ENCODE results near the gene CHAC2.

Gene CHAC2

DNA sequence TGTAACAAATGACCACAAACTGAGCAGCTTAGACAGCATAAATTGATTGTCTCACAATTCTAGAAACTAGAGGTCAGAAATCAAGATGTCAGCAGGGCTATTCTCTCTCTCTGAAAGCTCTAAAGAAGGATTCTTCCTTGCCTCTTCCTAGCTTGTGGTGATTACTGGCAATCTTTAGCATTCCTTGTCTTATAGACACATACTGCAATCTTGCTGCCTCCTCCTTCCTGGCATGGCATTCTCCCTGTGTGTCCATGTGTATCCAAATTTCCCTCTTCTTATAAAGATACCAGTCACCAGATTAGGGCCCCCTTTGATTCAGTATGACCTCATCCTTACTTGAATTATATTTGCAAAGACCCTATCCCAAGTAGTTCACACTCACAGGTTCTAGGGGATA lies 16.8 kb downstream of the CHAC2 start:
- H3K27me3 ChIP-seq (ENCODE audit: control insufficient read depth, insufficient read depth, low read length) = no peaks in the 10 kb centered on the region
- H3K4me1 ChIP-seq (ENCODE audit: control insufficient read depth, insufficient read depth, low read length) = peaks cover 11% of the 10 kb centered on the region
- H3K4me3 ChIP-seq (ENCODE audit: low read length) = no peak overlapping the region
- no peaks in the 10 kb centered on the region for H3K9me3 ChIP-seq (ENCODE audit: control insufficient read depth, low read length)
- H3K36me3 ChIP-seq (ENCODE audit: control insufficient read depth, insufficient read depth, low read length) = no peaks in the 10 kb centered on the region
- H3K9ac ChIP-seq (ENCODE audit: low read length) = no peak overlapping the region

DNA sequence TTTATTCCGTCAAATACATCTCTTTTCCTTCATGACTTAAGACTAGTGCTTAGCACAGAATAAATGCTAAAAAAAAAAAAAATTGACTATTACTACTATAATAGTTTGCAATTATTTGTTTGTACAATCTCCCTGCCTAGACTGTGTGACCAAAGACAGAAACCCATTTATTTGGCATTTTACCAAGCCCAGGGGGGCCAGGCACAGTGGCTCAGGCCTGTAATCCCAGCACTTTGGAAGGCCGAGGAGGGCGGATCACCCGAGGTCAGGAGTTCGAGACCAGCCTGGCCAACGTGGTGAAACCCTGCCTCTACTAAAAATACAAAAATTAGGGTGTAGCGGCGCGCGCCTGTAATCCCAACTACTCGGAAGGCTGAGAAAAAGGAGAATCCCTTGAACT lies 17.8 kb downstream of the CHAC2 start:
- Histone ChIP-seq H3K4me3 (ENCODE audit: low read length) (no peak overlapping the region), H3K9ac (ENCODE audit: low read length) (no peak overlapping the region), H3K27me3 (ENCODE audit: control insufficient read depth, insufficient read depth, low read length) (no peaks in the 10 kb centered on the region), H3K9me3 (ENCODE audit: control insufficient read depth, low read length) (no peaks in the 10 kb centered on the region), H3K36me3 (ENCODE audit: control insufficient read depth, insufficient read depth, low read length) (no peaks in the 10 kb centered on the region), H3K4me1 (ENCODE audit: control insufficient read depth, insufficient read depth, low read length) (peaks cover 11% of the 10 kb centered on the region)

DNA sequence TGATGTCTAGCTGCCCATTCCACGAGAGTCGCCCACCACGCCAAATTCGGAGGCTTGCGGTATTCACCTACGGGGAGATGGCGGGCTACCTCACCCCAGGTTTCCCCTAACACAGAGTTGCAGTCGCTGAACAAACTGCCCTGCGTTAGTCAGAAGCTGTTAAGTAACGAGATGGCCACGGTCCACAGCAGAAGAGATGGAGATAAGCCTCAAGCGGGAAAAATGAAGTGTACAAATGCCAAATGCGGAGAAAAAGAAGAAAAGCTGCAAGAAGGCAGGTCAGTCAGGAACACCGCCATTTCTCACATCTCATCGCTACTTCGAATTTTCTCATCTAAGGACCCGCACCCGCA lies 18.7 kb downstream of the CHAC2 start:
- Histone ChIP-seq H3K4me3 (ENCODE audit: low read length) (peak overlapping the region; percentile 65), H3K9me3 (ENCODE audit: control insufficient read depth, low read length) (no peaks in the 10 kb centered on the region), H3K4me1 (ENCODE audit: control insufficient read depth, insufficient read depth, low read length) (peaks cover 11% of the 10 kb centered on the region)

DNA sequence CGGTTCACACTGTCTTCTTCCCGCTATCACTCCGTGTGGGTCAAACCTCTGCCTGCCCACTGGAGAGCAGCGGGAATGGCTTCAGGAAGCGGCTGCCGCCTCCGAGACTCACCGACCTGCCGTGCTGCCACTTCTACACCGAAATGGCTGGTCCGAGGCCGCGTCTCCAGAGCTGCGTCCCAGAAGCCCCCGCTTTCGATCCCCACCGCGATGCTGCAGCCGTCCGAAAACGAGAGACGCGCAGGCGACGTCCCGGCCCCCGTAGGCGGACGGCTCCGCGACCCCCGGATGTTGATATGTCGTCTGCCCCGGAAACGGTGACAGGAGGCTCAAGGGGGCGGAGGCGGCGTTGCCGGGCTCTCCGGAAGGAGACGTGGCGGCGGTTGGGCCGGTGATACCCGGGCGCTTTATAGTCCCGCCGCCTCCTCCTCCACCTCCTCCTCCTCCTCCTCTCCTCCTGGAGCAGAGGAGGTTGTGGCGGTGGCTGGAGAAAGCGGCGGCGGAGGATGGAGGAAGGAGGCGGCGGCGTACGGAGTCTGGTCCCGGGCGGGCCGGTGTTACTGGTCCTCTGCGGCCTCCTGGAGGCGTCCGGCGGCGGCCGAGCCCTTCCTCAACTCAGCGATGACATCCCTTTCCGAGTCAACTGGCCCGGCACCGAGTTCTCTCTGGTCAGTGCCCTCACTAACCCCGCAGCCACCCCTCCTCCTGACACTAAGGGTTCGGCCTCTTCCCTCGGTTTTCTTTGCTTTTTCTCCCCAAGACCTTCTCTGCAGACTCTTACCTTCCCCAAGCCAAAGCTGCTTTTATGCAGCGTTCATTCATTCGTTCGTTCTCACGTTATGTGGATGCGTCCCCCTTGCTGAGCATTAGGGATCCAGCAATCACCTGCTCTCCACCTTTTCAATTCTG lies 19.4 kb downstream of the CHAC2 start, which contains the start of the genes ASB3 and ERLEC1:
TSS of gene ASB3 (minus strand) at position 249 of the 909 bp plus-strand sequence. CDS start 21,381 bp downstream, outside the sequence.
TSS of gene ERLEC1 (plus strand) at position 340 of the 909 bp plus-strand sequence. CDS start at position 507, 167 bp downstream.
- Histone ChIP-seq H3K9ac (ENCODE audit: low read length) (peak within 1 kb of the TSS; percentile 66), H3K36me3 (ENCODE audit: control insufficient read depth, insufficient read depth, low read length) (no peaks in the 10 kb centered on the region), H3K27me3 (ENCODE audit: control insufficient read depth, insufficient read depth, low read length) (no peaks in the 10 kb centered on the region), H3K4me3 (ENCODE audit: low read length) (peak within 1 kb of the TSS; percentile 65), H3K4me1 (ENCODE audit: control insufficient read depth, insufficient read depth, low read length) (peaks cover 11% of the 10 kb centered on the region), H3K9me3 (ENCODE audit: control insufficient read depth, low read length) (no peaks in the 10 kb centered on the region)

More for the DNA sequence above, 18.7 kb downstream of the CHAC2 start:
- H3K36me3 ChIP-seq (ENCODE audit: control insufficient read depth, insufficient read depth, low read length) = no peaks in the 10 kb centered on the region
- H3K27me3 ChIP-seq (ENCODE audit: control insufficient read depth, insufficient read depth, low read length) = no peaks in the 10 kb centered on the region
- H3K9ac ChIP-seq (ENCODE audit: low read length) = peak overlapping the region; percentile 66

DNA sequence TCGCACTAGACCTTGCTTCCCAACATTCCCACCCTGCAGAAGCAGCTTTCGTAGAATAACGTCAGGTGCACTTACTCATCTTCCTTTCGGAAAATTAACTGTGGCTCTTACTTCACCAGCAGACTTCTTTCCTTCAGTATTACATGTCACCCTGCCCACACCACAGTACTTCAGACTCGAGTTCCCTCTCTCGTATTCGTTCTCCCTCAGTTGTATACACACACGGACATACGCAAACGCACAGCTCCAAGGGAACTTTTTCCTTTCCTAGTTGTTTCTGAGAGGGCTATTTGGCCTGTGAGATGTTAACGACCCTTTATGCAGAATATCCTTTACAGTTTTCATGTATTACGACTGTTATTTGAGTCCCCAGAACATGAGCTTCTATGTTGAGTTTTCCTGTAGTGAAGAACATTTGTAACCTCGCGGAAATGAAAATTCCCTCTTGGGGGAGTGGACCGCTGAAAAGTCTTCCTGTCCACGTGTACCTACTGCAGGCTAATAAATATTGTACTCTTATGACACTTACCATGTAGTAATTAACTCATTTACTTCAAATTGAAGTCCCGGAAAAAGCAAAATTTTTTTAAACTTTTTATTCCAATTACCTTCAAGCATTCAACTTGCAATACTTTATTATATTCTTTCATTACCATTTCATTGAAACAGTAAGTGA lies 20.1 kb downstream of the CHAC2 start:
- no peaks in the 10 kb centered on the region for H3K27me3 ChIP-seq (ENCODE audit: control insufficient read depth, insufficient read depth, low read length)
- H3K36me3 ChIP-seq (ENCODE audit: control insufficient read depth, insufficient read depth, low read length) = no peaks in the 10 kb centered on the region
- H3K4me1 ChIP-seq (ENCODE audit: control insufficient read depth, insufficient read depth, low read length) = peaks cover 11% of the 10 kb centered on the region
- H3K9ac ChIP-seq (ENCODE audit: low read length) = peak overlapping the region; percentile 66
- H3K4me3 ChIP-seq (ENCODE audit: low read length) = peak overlapping the region; percentile 65
- H3K9me3 ChIP-seq (ENCODE audit: control insufficient read depth, low read length) = no peaks in the 10 kb centered on the region

DNA sequence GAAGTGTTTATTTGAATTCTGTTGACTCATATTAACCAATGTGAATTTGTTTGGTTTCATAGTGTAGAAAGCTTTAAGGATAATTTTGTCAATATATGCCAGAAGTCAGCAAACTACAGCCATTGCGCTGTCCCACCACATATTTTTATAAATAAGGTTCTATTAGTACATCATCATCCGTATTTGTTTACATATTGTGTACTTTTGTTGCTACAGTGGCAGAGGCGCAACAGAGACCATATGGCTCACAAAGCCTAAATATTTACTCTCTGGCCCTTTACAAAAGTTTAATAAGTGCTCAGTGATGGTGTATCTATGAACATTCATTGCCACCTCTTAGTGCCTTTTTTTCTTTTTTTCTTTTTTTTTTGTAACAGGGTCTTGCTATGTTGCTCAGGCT lies 25.7 kb downstream of the CHAC2 start:
- Histone ChIP-seq H3K9ac (ENCODE audit: low read length) (no peak overlapping the region), H3K27me3 (ENCODE audit: control insufficient read depth, insufficient read depth, low read length) (no peaks in the 10 kb centered on the region)

DNA sequence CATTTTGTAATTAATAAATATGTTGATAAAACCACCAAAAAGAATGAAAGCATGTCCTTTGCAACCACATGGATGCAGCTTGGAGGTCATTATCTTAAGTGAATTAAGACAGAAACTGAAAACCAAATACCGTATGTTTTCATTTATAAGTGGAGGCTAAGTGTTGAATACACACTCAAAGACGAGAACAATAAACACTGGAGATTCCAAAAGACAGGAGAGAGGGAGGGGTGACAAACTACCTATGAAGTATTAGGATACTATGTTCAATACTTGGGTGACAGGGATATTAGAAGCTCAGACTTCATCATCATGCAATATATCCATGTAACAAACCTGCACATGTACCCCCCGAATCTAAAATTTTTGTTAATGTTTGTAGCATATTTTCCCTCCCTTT lies 26.2 kb downstream of the CHAC2 start:
- H3K4me1 ChIP-seq (ENCODE audit: control insufficient read depth, insufficient read depth, low read length) = no peaks in the 10 kb centered on the region
- H3K4me3 ChIP-seq (ENCODE audit: low read length) = no peak overlapping the region
- no peaks in the 10 kb centered on the region for H3K9me3 ChIP-seq (ENCODE audit: control insufficient read depth, low read length)
- no peaks in the 10 kb centered on the region for H3K36me3 ChIP-seq (ENCODE audit: control insufficient read depth, insufficient read depth, low read length)
- no peaks in the 10 kb centered on the region for H3K27me3 ChIP-seq (ENCODE audit: control insufficient read depth, insufficient read depth, low read length)
- no peak overlapping the region for H3K9ac ChIP-seq (ENCODE audit: low read length)

More for the DNA sequence above, 25.7 kb downstream of the CHAC2 start:
- Histone ChIP-seq H3K4me1 (ENCODE audit: control insufficient read depth, insufficient read depth, low read length) (peaks cover 2% of the 10 kb centered on the region), H3K9me3 (ENCODE audit: control insufficient read depth, low read length) (no peaks in the 10 kb centered on the region), H3K36me3 (ENCODE audit: control insufficient read depth, insufficient read depth, low read length) (no peaks in the 10 kb centered on the region), H3K4me3 (ENCODE audit: low read length) (no peak overlapping the region)

DNA sequence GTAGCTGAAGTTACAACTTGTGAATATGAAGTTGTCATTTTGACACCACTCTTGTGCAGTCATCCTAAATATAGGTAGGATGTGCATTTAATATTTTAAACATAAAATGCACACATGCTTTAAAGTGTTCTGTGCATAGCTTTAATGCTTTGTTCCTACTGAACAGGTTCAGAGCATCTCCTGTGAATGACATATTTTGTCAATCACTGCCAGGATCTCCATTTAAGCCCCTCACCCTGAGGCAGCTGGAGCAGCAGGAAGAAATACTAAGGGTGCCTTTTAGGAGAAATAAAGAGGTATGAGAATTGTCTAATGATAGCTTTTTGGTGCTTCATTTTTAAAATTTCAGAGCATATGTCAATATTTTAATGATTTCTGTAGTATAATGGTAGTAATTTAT lies 33.9 kb downstream of the CHAC2 start:
- Histone ChIP-seq H3K9me3 (ENCODE audit: control insufficient read depth, low read length) (no peaks in the 10 kb centered on the region), H3K9ac (ENCODE audit: low read length) (no peak overlapping the region), H3K4me1 (ENCODE audit: control insufficient read depth, insufficient read depth, low read length) (no peaks in the 10 kb centered on the region), H3K4me3 (ENCODE audit: low read length) (no peak overlapping the region), H3K36me3 (ENCODE audit: control insufficient read depth, insufficient read depth, low read length) (peaks cover 7% of the 10 kb centered on the region), H3K27me3 (ENCODE audit: control insufficient read depth, insufficient read depth, low read length) (no peaks in the 10 kb centered on the region)

DNA sequence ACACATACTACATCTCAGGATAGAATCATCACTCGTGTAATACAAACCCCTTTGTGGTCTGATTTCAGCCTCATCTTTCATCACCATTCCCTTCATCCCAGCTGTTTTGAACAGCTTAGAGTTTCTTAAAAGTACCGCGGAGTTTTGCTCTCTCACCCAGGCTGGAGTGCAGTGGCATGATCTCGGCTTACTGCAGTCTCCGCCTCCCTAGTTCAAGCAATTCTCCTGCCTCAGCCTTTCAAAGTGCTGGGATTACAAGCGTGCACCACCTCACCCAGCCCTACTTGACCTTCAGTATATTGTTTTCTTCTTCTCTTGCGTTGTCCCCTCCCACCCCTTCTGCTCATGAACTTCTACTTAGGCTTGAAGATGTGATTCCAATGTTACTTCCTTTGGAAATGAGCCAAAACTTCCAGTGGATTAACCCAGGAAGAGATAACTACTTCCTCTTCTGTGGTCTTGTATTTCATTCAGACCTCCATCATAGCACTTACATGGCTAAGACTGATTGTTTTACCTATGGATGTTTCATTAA lies 35.1 kb downstream of the CHAC2 start:
- no peaks in the 10 kb centered on the region for H3K27me3 ChIP-seq (ENCODE audit: control insufficient read depth, insufficient read depth, low read length)
- no peaks in the 10 kb centered on the region for H3K9me3 ChIP-seq (ENCODE audit: control insufficient read depth, low read length)
- H3K9ac ChIP-seq (ENCODE audit: low read length) = no peak overlapping the region
- H3K4me3 ChIP-seq (ENCODE audit: low read length) = no peak overlapping the region
- no peaks in the 10 kb centered on the region for H3K4me1 ChIP-seq (ENCODE audit: control insufficient read depth, insufficient read depth, low read length)
- H3K36me3 ChIP-seq (ENCODE audit: control insufficient read depth, insufficient read depth, low read length) = peaks cover 7% of the 10 kb centered on the region

DNA sequence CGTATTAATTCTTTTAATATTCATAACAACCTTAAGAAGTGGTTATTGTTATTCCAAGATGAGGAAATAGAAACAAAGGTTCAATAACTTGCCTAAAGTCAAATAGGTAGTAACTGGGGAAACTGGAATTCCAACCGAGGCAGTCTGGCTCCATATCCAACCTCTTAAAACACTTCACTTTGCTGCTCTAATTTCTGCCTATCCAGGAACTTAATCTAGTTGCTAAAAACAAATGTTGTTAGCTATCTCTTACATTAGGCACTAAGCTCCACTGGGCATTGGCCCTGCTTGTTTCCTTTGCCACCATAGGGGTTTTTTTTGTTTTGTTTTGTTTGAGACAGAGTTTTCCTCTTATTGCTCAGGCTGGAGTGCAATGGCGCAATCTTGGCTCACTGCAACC lies 44.0 kb downstream of the CHAC2 start:
- Histone ChIP-seq H3K9ac (ENCODE audit: low read length) (no peak overlapping the region), H3K27me3 (ENCODE audit: control insufficient read depth, insufficient read depth, low read length) (no peaks in the 10 kb centered on the region), H3K9me3 (ENCODE audit: control insufficient read depth, low read length) (no peaks in the 10 kb centered on the region), H3K4me1 (ENCODE audit: control insufficient read depth, insufficient read depth, low read length) (no peaks in the 10 kb centered on the region), H3K36me3 (ENCODE audit: control insufficient read depth, insufficient read depth, low read length) (peaks cover 4% of the 10 kb centered on the region), H3K4me3 (ENCODE audit: low read length) (no peak overlapping the region)

DNA sequence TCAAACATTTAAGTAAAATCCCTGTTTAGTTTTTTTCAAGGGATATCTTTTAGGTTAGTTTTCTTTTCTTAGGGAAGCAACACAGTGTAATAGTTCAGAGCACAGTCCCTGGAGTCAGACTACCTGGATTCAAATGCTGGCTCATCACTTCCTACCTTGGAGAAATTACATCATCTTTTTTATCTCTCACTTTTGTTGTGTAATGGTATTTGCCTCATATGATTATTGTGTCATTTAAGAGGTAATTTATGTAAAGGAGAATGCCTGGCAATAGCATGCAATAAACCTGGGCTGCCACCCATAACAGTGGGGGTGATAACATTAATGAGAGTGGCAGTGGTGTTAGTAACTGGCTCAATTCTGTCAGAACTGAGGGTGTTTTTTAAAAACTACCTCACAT lies 45.5 kb downstream of the CHAC2 start:
- H3K4me1 ChIP-seq (ENCODE audit: control insufficient read depth, insufficient read depth, low read length) = no peaks in the 10 kb centered on the region
- H3K4me3 ChIP-seq (ENCODE audit: low read length) = no peak overlapping the region
- H3K27me3 ChIP-seq (ENCODE audit: control insufficient read depth, insufficient read depth, low read length) = no peaks in the 10 kb centered on the region
- H3K9ac ChIP-seq (ENCODE audit: low read length) = no peak overlapping the region
- peaks cover 4% of the 10 kb centered on the region for H3K36me3 ChIP-seq (ENCODE audit: control insufficient read depth, insufficient read depth, low read length)
- H3K9me3 ChIP-seq (ENCODE audit: control insufficient read depth, low read length) = no peaks in the 10 kb centered on the region

DNA sequence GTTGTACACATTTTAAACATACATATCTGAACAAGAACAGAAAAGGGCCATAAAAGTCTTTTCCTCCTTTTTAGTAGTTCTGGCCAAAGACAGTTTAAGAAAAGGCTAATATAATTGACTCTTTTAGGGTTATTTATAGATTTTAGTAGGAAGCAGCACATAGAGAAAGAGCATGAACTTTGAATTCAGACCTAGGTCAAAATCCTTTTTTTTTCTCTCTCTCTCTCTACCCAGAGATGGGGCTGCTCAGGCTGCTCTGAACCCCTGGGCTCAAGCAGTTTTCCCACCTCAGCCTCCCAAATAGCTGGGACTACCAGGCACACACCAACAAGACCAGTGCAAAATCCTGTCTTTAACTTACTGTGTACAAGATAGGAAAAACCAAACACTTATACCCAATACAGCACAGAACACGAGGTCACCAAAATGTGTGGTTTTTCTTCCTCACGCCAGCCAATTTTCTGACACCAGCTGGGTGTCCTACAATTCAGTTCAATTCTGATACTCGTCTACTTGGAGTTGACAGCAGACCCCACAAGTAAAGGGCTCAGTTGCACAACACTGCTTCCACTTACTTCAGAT lies 51.3 kb downstream of the CHAC2 start:
- no peaks in the 10 kb centered on the region for H3K27me3 ChIP-seq (ENCODE audit: control insufficient read depth, insufficient read depth, low read length)
- no peaks in the 10 kb centered on the region for H3K4me1 ChIP-seq (ENCODE audit: control insufficient read depth, insufficient read depth, low read length)
- H3K9ac ChIP-seq (ENCODE audit: low read length) = no peak overlapping the region
- H3K4me3 ChIP-seq (ENCODE audit: low read length) = no peak overlapping the region
- no peaks in the 10 kb centered on the region for H3K36me3 ChIP-seq (ENCODE audit: control insufficient read depth, insufficient read depth, low read length)
- no peaks in the 10 kb centered on the region for H3K9me3 ChIP-seq (ENCODE audit: control insufficient read depth, low read length)

All from mucosa of stomach (tissue), 1 donor.